GM23338 (cell line): ENCODE results near the gene OR6V1.

Experiments used
- CREB1 ChIP-seq: fragments of 250-450 bp; sonication (Bioruptor Pico); IDR thresholded peaks from 2 replicates; pipeline ENCODE4 v1.5.0; 2020; ENCODE audit warnings: low read depth, mild to moderate bottlenecking, moderate library complexity
- ETS1 ChIP-seq: IDR thresholded peaks from 2 replicates; pipeline ENCODE4 v1.6.1; 2016; ENCODE audit warnings: antibody characterized with exemption
- EZH2 ChIP-seq: fragments of 200-600 bp; sonication (generic); IDR thresholded peaks from one replicate; pipeline ENCODE4 v1.8.0; 2017; ENCODE audit warnings: antibody characterized with exemption, mild to moderate bottlenecking, low read depth; ENCODE audit not compliant: unreplicated experiment
- EZH2phosphoT487 ChIP-seq: fragments of 200-600 bp; sonication (generic); IDR thresholded peaks from one replicate; pipeline ENCODE4 v1.8.1; 2018; ENCODE audit warnings: antibody characterized with exemption; ENCODE audit not compliant: unreplicated experiment
- JUNB ChIP-seq: IDR thresholded peaks from one replicate; pipeline ENCODE4 v1.6.1; 2016; ENCODE audit warnings: antibody characterized with exemption; ENCODE audit not compliant: unreplicated experiment
- NANOG ChIP-seq: IDR thresholded peaks from 2 replicates; pipeline ENCODE4 v1.6.1; 2016; ENCODE audit warnings: antibody characterized with exemption, borderline replicate concordance
- POLR2AphosphoS5 ChIP-seq: IDR thresholded peaks from 2 replicates; pipeline ENCODE4 v1.6.1; 2016; ENCODE audit warnings: antibody characterized with exemption, low read depth
- STAT1 ChIP-seq: IDR thresholded peaks from one replicate; pipeline ENCODE4 v1.6.1; 2016; ENCODE audit warnings: antibody characterized with exemption; ENCODE audit not compliant: unreplicated experiment
- ZNF331 ChIP-seq: fragments of 250-450 bp; sonication (Bioruptor Pico); IDR thresholded peaks from 2 replicates; pipeline ENCODE4 v1.5.0; 2020; ENCODE audit warnings: low read depth, mild to moderate bottlenecking, moderate library complexity
- TF ChIP-seq, protein P1 (sequence below), 2 experiments: fragments of 200-600 bp in 1 of 2; sonication (generic) in 1 of 2; conservative IDR thresholded peaks; 2 replicates each; pipeline versions ENCODE4 v1.5.1 to v1.6.1; 2016 to 2017; ENCODE audit warnings: antibody characterized with exemption in 2 of 2, low read depth in 2 of 2, mild to moderate bottlenecking in 2 of 2, moderate library complexity in 1 of 2
- TF ChIP-seq, protein P2 (sequence below): IDR thresholded peaks from one replicate; pipeline ENCODE4 v1.6.1; 2018; ENCODE audit warnings: antibody characterized with exemption; ENCODE audit not compliant: unreplicated experiment
- TF ChIP-seq, protein P3 (sequence below): fragments of 250-450 bp; sonication (Bioruptor Pico); IDR thresholded peaks from 2 replicates; pipeline ENCODE4 v1.5.0; 2020; ENCODE audit warnings: mild to moderate bottlenecking, moderate library complexity

DNA sequence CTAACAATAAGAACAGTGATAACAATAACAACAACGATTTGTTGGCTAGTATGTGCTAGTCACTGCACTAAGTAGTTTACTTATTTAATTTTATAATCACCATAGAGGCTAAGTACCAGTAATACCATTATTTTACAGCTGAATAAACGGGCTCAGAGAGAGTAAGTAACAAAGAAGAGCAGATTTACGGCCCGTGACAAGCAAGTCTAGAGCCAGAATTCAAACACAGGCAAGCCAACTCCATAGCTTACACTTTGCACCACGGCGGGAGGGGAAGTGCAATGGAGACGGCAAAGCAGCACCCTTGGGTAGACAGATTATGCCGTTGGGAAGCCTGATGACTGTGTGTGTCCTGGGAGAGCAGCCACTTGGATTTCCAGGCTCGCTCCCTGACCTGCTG, 1.2 kb upstream of the OR6V1 start:
- TF ChIP-seq, protein P1, sequence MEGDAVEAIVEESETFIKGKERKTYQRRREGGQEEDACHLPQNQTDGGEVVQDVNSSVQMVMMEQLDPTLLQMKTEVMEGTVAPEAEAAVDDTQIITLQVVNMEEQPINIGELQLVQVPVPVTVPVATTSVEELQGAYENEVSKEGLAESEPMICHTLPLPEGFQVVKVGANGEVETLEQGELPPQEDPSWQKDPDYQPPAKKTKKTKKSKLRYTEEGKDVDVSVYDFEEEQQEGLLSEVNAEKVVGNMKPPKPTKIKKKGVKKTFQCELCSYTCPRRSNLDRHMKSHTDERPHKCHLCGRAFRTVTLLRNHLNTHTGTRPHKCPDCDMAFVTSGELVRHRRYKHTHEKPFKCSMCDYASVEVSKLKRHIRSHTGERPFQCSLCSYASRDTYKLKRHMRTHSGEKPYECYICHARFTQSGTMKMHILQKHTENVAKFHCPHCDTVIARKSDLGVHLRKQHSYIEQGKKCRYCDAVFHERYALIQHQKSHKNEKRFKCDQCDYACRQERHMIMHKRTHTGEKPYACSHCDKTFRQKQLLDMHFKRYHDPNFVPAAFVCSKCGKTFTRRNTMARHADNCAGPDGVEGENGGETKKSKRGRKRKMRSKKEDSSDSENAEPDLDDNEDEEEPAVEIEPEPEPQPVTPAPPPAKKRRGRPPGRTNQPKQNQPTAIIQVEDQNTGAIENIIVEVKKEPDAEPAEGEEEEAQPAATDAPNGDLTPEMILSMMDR (conservative IDR thresholded peaks at IDR 0.05; ENCODE audit: low read depth in 2 of 2) = no peak
- TF ChIP-seq POLR2AphosphoS5 = no peak
- TF ChIP-seq EZH2 = no peak
- TF ChIP-seq JUNB = no peak
- no peak for TF ChIP-seq CREB1
- no peak for TF ChIP-seq ZNF331
- no peak for TF ChIP-seq ETS1
- no peak for TF ChIP-seq EZH2phosphoT487
- TF ChIP-seq, protein P2, sequence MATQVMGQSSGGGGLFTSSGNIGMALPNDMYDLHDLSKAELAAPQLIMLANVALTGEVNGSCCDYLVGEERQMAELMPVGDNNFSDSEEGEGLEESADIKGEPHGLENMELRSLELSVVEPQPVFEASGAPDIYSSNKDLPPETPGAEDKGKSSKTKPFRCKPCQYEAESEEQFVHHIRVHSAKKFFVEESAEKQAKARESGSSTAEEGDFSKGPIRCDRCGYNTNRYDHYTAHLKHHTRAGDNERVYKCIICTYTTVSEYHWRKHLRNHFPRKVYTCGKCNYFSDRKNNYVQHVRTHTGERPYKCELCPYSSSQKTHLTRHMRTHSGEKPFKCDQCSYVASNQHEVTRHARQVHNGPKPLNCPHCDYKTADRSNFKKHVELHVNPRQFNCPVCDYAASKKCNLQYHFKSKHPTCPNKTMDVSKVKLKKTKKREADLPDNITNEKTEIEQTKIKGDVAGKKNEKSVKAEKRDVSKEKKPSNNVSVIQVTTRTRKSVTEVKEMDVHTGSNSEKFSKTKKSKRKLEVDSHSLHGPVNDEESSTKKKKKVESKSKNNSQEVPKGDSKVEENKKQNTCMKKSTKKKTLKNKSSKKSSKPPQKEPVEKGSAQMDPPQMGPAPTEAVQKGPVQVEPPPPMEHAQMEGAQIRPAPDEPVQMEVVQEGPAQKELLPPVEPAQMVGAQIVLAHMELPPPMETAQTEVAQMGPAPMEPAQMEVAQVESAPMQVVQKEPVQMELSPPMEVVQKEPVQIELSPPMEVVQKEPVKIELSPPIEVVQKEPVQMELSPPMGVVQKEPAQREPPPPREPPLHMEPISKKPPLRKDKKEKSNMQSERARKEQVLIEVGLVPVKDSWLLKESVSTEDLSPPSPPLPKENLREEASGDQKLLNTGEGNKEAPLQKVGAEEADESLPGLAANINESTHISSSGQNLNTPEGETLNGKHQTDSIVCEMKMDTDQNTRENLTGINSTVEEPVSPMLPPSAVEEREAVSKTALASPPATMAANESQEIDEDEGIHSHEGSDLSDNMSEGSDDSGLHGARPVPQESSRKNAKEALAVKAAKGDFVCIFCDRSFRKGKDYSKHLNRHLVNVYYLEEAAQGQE = no peak
- no peak for TF ChIP-seq NANOG
- TF ChIP-seq, protein P3, sequence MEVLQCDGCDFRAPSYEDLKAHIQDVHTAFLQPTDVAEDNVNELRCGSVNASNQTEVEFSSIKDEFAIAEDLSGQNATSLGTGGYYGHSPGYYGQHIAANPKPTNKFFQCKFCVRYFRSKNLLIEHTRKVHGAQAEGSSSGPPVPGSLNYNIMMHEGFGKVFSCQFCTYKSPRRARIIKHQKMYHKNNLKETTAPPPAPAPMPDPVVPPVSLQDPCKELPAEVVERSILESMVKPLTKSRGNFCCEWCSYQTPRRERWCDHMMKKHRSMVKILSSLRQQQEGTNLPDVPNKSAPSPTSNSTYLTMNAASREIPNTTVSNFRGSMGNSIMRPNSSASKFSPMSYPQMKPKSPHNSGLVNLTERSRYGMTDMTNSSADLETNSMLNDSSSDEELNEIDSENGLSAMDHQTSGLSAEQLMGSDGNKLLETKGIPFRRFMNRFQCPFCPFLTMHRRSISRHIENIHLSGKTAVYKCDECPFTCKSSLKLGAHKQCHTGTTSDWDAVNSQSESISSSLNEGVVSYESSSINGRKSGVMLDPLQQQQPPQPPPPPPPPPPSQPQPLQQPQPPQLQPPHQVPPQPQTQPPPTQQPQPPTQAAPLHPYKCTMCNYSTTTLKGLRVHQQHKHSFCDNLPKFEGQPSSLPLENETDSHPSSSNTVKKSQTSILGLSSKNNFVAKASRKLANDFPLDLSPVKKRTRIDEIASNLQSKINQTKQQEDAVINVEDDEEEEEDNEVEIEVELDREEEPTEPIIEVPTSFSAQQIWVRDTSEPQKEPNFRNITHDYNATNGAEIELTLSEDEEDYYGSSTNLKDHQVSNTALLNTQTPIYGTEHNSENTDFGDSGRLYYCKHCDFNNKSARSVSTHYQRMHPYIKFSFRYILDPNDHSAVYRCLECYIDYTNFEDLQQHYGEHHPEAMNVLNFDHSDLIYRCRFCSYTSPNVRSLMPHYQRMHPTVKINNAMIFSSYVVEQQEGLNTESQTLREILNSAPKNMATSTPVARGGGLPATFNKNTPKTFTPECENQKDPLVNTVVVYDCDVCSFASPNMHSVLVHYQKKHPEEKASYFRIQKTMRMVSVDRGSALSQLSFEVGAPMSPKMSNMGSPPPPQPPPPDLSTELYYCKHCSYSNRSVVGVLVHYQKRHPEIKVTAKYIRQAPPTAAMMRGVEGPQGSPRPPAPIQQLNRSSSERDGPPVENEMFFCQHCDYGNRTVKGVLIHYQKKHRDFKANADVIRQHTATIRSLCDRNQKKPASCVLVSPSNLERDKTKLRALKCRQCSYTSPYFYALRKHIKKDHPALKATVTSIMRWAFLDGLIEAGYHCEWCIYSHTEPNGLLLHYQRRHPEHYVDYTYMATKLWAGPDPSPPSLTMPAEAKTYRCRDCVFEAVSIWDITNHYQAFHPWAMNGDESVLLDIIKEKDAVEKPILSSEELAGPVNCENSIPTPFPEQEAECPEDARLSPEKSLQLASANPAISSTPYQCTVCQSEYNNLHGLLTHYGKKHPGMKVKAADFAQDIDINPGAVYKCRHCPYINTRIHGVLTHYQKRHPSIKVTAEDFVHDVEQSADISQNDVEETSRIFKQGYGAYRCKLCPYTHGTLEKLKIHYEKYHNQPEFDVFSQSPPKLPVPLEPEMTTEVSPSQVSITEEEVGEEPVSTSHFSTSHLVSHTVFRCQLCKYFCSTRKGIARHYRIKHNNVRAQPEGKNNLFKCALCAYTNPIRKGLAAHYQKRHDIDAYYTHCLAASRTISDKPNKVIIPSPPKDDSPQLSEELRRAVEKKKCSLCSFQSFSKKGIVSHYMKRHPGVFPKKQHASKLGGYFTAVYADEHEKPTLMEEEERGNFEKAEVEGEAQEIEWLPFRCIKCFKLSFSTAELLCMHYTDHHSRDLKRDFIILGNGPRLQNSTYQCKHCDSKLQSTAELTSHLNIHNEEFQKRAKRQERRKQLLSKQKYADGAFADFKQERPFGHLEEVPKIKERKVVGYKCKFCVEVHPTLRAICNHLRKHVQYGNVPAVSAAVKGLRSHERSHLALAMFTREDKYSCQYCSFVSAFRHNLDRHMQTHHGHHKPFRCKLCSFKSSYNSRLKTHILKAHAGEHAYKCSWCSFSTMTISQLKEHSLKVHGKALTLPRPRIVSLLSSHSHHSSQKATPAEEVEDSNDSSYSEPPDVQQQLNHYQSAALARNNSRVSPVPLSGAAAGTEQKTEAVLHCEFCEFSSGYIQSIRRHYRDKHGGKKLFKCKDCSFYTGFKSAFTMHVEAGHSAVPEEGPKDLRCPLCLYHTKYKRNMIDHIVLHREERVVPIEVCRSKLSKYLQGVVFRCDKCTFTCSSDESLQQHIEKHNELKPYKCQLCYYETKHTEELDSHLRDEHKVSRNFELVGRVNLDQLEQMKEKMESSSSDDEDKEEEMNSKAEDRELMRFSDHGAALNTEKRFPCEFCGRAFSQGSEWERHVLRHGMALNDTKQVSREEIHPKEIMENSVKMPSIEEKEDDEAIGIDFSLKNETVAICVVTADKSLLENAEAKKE (CRISPR knock-in tag) = no peak
- TF ChIP-seq STAT1 = no peak
